CD14-positive monocyte (primary cell): ENCODE data around the gene ZNF555. TPM values are rescaled to one million over a fixed set of nuclear protein-coding genes. Genes with fewer than 3 reads are reported as not detected.

ENCODE experiments used
- DNase-seq, 3 donors: peaks; one replicate each; pipeline ENCODE4 v3.0.0-alpha.2; 2011 to 2022
- H2AFZ ChIP-seq: 2 replicates; pipeline ENCODE4 v1.6.0; 2012; ENCODE audit warnings: mild to moderate bottlenecking, low read depth, low read length, inconsistent platforms; ENCODE audit not compliant: insufficient read depth, poor library complexity, severe bottlenecking
- H3K27ac ChIP-seq, 2 donors: 1 replicate in 1 of 2; 2 replicates in 1 of 2; pipeline ENCODE4 v1.5.1; 2012 to 2013; ENCODE audit warnings: low read length in 2 of 2, control low read depth in 1 of 2, inconsistent platforms in 1 of 2, low read depth in 1 of 2, mild to moderate bottlenecking in 1 of 2
- H3K27me3 ChIP-seq, 2 donors: one replicate each; pipeline versions ENCODE4 v1.6.0 to v1.6.1; 2011 to 2013; ENCODE audit warnings: low read length in 2 of 2; ENCODE audit not compliant: control insufficient read depth in 2 of 2, insufficient read depth in 2 of 2
- H3K36me3 ChIP-seq, 2 donors: replicated peaks in 1 of 2; 1 replicate in 1 of 2; 2 replicates in 1 of 2; pipeline versions ENCODE4 v1.5.1 to v1.6.1; 2012 to 2013; ENCODE audit warnings: low read length in 2 of 2, control low read depth in 1 of 2, inconsistent platforms in 1 of 2, mild to moderate bottlenecking in 1 of 2; ENCODE audit not compliant: insufficient read depth in 2 of 2, control insufficient read depth in 1 of 2
- H3K4me1 ChIP-seq, 2 donors: 1 replicate in 1 of 2; 2 replicates in 1 of 2; pipeline versions ENCODE4 v1.5.1 to v1.6.1; 2012 to 2013; ENCODE audit warnings: low read length in 2 of 2, control low read depth in 1 of 2, inconsistent platforms in 1 of 2, mild to moderate bottlenecking in 1 of 2, moderate library complexity in 1 of 2; ENCODE audit not compliant: insufficient read depth in 2 of 2, control insufficient read depth in 1 of 2
- H3K4me2 ChIP-seq: replicated peaks from 2 replicates; pipeline ENCODE3; 2012; ENCODE audit warnings: low read length, moderate library complexity, mild to moderate bottlenecking; ENCODE audit not compliant: poor library complexity, severe bottlenecking; ENCODE audit errors: extremely low read depth
- H3K4me3 ChIP-seq, 3 experiments: fragments of 200-600 bp in 1 of 3; sonication (generic) in 1 of 3; replicated peaks in 1 of 3; 1 replicate in 2 of 3; 2 replicates in 1 of 3; pipeline ENCODE4 v1.5.1; 2011 to 2013; ENCODE audit warnings: low read length in 3 of 3, mild to moderate bottlenecking in 3 of 3, control low read depth in 2 of 3, low read depth in 2 of 3, inconsistent platforms in 1 of 3, moderate library complexity in 1 of 3
- H3K79me2 ChIP-seq: 2 replicates; pipeline ENCODE4 v1.6.0; 2012; ENCODE audit warnings: mild to moderate bottlenecking, control low read depth, inconsistent platforms, low read length, moderate library complexity; ENCODE audit not compliant: insufficient read depth
- H3K9ac ChIP-seq: 2 replicates; pipeline ENCODE4 v1.6.0; 2017; ENCODE audit warnings: low read length, mild to moderate bottlenecking; ENCODE audit not compliant: insufficient read depth, poor library complexity, severe bottlenecking
- H3K9me3 ChIP-seq, 2 donors: replicated peaks in 1 of 2; 1 replicate in 1 of 2; 2 replicates in 1 of 2; pipeline versions ENCODE4 v1.5.1 to v1.6.1; 2012 to 2013; ENCODE audit warnings: low read length in 2 of 2, control low read depth in 1 of 2; ENCODE audit not compliant: control insufficient read depth in 1 of 2, insufficient read depth in 1 of 2
- H4K20me1 ChIP-seq: 2 replicates; pipeline ENCODE4 v1.6.0; 2012; ENCODE audit warnings: mild to moderate bottlenecking, low read length, control low read depth, moderate library complexity; ENCODE audit not compliant: insufficient read depth
- H3K27ac Mint-ChIP-seq, 7 donors: one replicate each; pipeline ENCODE4 v1.8.0; 2020; ENCODE audit warnings: mild to moderate bottlenecking in 7 of 7, mixed read lengths in 7 of 7, moderate library complexity in 6 of 7, inconsistent platforms in 2 of 7
- H3K27me3 Mint-ChIP-seq, 3 donors: one replicate each; pipeline ENCODE4 v1.8.0; 2021 to 2022; ENCODE audit warnings: low read depth in 3 of 3, mild to moderate bottlenecking in 3 of 3, mixed read lengths in 3 of 3, moderate library complexity in 3 of 3, inconsistent platforms in 1 of 3
- H3K36me3 Mint-ChIP-seq, 2 donors: one replicate each; pipeline ENCODE4 v1.8.0; 2020; ENCODE audit warnings: mixed read lengths in 2 of 2, inconsistent platforms in 1 of 2, mild to moderate bottlenecking in 1 of 2
- H3K4me1 Mint-ChIP-seq: one replicate; pipeline ENCODE4 v1.8.0; 2020; ENCODE audit warnings: mild to moderate bottlenecking, mixed read lengths
- H3K4me3 Mint-ChIP-seq, 2 donors: one replicate each; pipeline ENCODE4 v1.8.0; 2020; ENCODE audit warnings: mild to moderate bottlenecking in 2 of 2, mixed read lengths in 2 of 2, moderate library complexity in 1 of 2
- H3K9me3 Mint-ChIP-seq, 7 donors: one replicate each; pipeline ENCODE4 v1.8.0; 2020 to 2022; ENCODE audit warnings: mixed read lengths in 7 of 7, mild to moderate bottlenecking in 6 of 7, moderate library complexity in 6 of 7, inconsistent platforms in 2 of 7
- CTCF ChIP-seq: fragments of 200-600 bp; IDR thresholded peaks from one replicate; pipeline ENCODE4 v1.8.0; 2022; ENCODE audit warnings: antibody characterized with exemption, mild to moderate bottlenecking
- WGBS: methylation state at CpG from one replicate; pipeline ENCODE4 v1.1.5; 2013; ENCODE audit warnings: missing lambda C conversion rate; ENCODE audit not compliant: insufficient coverage; 5-methylcytosine and 5-hydroxymethylcytosine counted together
- intact Hi-C, 2 donors: fragments of 100-400 bp; cut with micrococcal nuclease; formaldehyde crosslinking; loops; one replicate each; pipeline versions ENCODE4 v1.15.0 to v1.15.1; 2023
- polyA plus RNA-seq, 3 donors: library from polyadenylated mRNA; depleted of rRNA in 1 of 3; unstranded in 2 of 3; stranded (reverse) in 1 of 3; fragments of 300-500 nt in 2 of 3; fragments of >200 nt in 1 of 3; fragmentation: Illumina TruSeq in 2 of 3; gene quantifications; 1 replicate in 2 of 3; 2 replicates in 1 of 3; pipeline ENCODE4 v1.2.3, GENCODE V29; 2012 to 2021

The ZNF555 gene
- polyA plus RNA-seq, 3 donors, result 2.2 to 2.9 (median 2.6) TPM

GRCh38 chr19:2795827-2796658 lies 45.2 kb upstream of the ZNF555 start:
- intact Hi-C loops, result no loop called here
- Mint-ChIP-seq H3K36me3 (peaks cover 28 to 77% of the 10 kb centered on the region in 2 donors), H3K27ac (peak overlapping the region in 2 of 7 donors; percentile 42 to 43), H3K4me3 (no peak overlapping the region), H3K4me1 (no peaks in the 10 kb centered on the region), H3K27me3 (peaks cover 0 to 2% (median 0%) of the 10 kb centered on the region in 3 donors), H3K9me3 (no peaks in the 10 kb centered on the region)
- H3K4me1 ChIP-seq, result no peaks in the 10 kb centered on the region
- no peak overlapping the region for H2AFZ ChIP-seq
- no peak overlapping the region for H3K4me3 ChIP-seq
- no peak for DNase-seq
- no peak overlapping the region for H3K9ac ChIP-seq
- H3K4me2 ChIP-seq, result no peak overlapping the region
- no peak for TF ChIP-seq CTCF
- no peaks in the 10 kb centered on the region for H3K27me3 ChIP-seq
- no peaks in the 10 kb centered on the region for H3K9me3 ChIP-seq
- no peaks in the 10 kb centered on the region for H4K20me1 ChIP-seq
- peaks cover 17 to 54% of the 10 kb centered on the region in 2 donors for H3K36me3 ChIP-seq
- H3K79me2 ChIP-seq, result no peaks in the 10 kb centered on the region
- WGBS, result 92% methylated on average over 23 of the region's 27 CpGs
- H3K27ac ChIP-seq, result no peak overlapping the region

GRCh38 chr19:2796659-2797266 lies 44.5 kb upstream of the ZNF555 start:
- Mint-ChIP-seq H3K27me3 (peaks cover 0 to 2% (median 0%) of the 10 kb centered on the region in 3 donors), H3K4me3 (no peak overlapping the region), H3K4me1 (no peaks in the 10 kb centered on the region), H3K36me3 (peaks cover 30 to 80% of the 10 kb centered on the region in 2 donors), H3K9me3 (peaks cover 0 to 2% (median 0%) of the 10 kb centered on the region in 7 donors), H3K27ac (no peak overlapping the region)
- no peaks in the 10 kb centered on the region for H3K9me3 ChIP-seq
- H3K27ac ChIP-seq, result no peak overlapping the region
- H2AFZ ChIP-seq, result no peak overlapping the region
- no peak overlapping the region for H3K4me2 ChIP-seq
- no peaks in the 10 kb centered on the region for H4K20me1 ChIP-seq
- H3K79me2 ChIP-seq, result no peaks in the 10 kb centered on the region
- intact Hi-C loops, result no loop called here
- peaks cover 17 to 55% of the 10 kb centered on the region in 2 donors for H3K36me3 ChIP-seq
- no peak for TF ChIP-seq CTCF
- no peak for DNase-seq
- no peaks in the 10 kb centered on the region for H3K4me1 ChIP-seq
- no peak overlapping the region for H3K9ac ChIP-seq
- H3K4me3 ChIP-seq, result no peak overlapping the region
- 98% methylated on average over 21 of the region's 23 CpGs for WGBS
- H3K27me3 ChIP-seq, result no peaks in the 10 kb centered on the region
